ENCODE results near the gene FAM229A. TPM values are rescaled to one million over a fixed set of nuclear protein-coding genes. Genes with fewer than 3 reads are reported as not detected.

FAM229A gene
- total and polyA plus RNA-seq, 9 of the 15 experiments (the other 6 are each of a cell fraction or from before 2014, with no cell fraction given), result 0.04 to 21.6 (median 7.4) TPM

- TF ChIP-seq MGA (IDR thresholded peaks at IDR 0.05) (peak; percentile 89), L3MBTL2 (IDR thresholded peaks at IDR 0.05) (peak; percentile 90)
- TF ChIP-seq, protein P1, sequence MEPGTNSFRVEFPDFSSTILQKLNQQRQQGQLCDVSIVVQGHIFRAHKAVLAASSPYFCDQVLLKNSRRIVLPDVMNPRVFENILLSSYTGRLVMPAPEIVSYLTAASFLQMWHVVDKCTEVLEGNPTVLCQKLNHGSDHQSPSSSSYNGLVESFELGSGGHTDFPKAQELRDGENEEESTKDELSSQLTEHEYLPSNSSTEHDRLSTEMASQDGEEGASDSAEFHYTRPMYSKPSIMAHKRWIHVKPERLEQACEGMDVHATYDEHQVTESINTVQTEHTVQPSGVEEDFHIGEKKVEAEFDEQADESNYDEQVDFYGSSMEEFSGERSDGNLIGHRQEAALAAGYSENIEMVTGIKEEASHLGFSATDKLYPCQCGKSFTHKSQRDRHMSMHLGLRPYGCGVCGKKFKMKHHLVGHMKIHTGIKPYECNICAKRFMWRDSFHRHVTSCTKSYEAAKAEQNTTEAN (CRISPR knock-in tag; IDR thresholded peaks at IDR 0.05), result no peak
Observed at GRCh38 chr1:32345289-32345827, 16.9 kb downstream of the FAM229A start (continued).

Data from K562 (cell line).